Spleen (tissue), 11 donors: ENCODE results near the gene LMNB1. TPM values are rescaled to one million over a fixed set of nuclear protein-coding genes. Genes with fewer than 3 reads are reported as not detected.
"Not testable (repeated sequence)": the region's sequence is repeated elsewhere in the genome, so short reads cannot be mapped to it uniquely, and the experiment has no call there.

ENCODE experiments used
- DNase-seq: peaks from one replicate; pipeline ENCODE4 v3.0.0-alpha.2; 2020
- H3K27ac ChIP-seq, 8 donors: fragments of 200-600 bp; sonication (generic) in 7 of 8; 1 replicate in 4 of 8; 2 replicates in 4 of 8; pipeline versions ENCODE4 v1.5.0 to v1.8.0; 2016 to 2021; ENCODE audit warnings: inconsistent platforms in 4 of 8, mild to moderate bottlenecking in 4 of 8, moderate library complexity in 1 of 8
- H3K27me3 ChIP-seq, 7 donors: fragments of 200-600 bp; sonication (generic) in 6 of 7; replicated peaks in 1 of 7; 1 replicate in 4 of 7; 2 replicates in 3 of 7; pipeline versions ENCODE4 v1.5.0 to v1.8.0; 2016 to 2021; ENCODE audit warnings: inconsistent platforms in 3 of 7, mild to moderate bottlenecking in 1 of 7
- H3K36me3 ChIP-seq, 6 donors: fragments of 200-600 bp; sonication (generic) in 5 of 6; 1 replicate in 4 of 6; 2 replicates in 2 of 6; pipeline versions ENCODE4 v1.5.0 to v1.8.0; 2016 to 2021; ENCODE audit warnings: inconsistent platforms in 2 of 6
- H3K4me1 ChIP-seq, 6 donors: fragments of 200-600 bp; sonication (generic) in 5 of 6; 1 replicate in 3 of 6; 2 replicates in 3 of 6; pipeline versions ENCODE4 v1.5.0 to v1.8.0; 2016 to 2021; ENCODE audit warnings: inconsistent platforms in 3 of 6
- H3K4me3 ChIP-seq, 8 donors: fragments of 200-600 bp; sonication (generic) in 7 of 8; 1 replicate in 4 of 8; 2 replicates in 4 of 8; pipeline versions ENCODE4 v1.5.0 to v1.8.0; 2016 to 2021; ENCODE audit warnings: inconsistent platforms in 4 of 8, mild to moderate bottlenecking in 4 of 8, moderate library complexity in 2 of 8
- H3K9me3 ChIP-seq, 8 donors: fragments of 200-600 bp; sonication (generic) in 7 of 8; 1 replicate in 4 of 8; 2 replicates in 4 of 8; pipeline versions ENCODE4 v1.5.0 to v1.8.0; 2016 to 2021; ENCODE audit warnings: inconsistent platforms in 4 of 8
- POLR2A ChIP-seq, 3 donors: fragments of 450-650 bp; IDR thresholded peaks; one replicate each; pipeline ENCODE4 v1.5.1; 2017; ENCODE audit warnings: antibody characterized with exemption in 3 of 3, mild to moderate bottlenecking in 1 of 3
- POLR2AphosphoS5 ChIP-seq, 3 donors: sonication (generic); formaldehyde crosslinking; IDR thresholded peaks; one replicate each; pipeline ENCODE4 v1.5.1; 2017; ENCODE audit warnings: antibody characterized with exemption in 3 of 3
- WGBS, 5 donors: extraction: QIAGEN DNeasy Blood & Tissue Kit in 3 of 5; methylation state at CpG; one replicate each; pipeline versions ENCODE4 v1.1.5 to v1.1.7; 2013 to 2018; 5-methylcytosine and 5-hydroxymethylcytosine counted together
- intact Hi-C: fragments of 100-400 bp; cut with DNase I; formaldehyde crosslinking; loops from one replicate; pipeline ENCODE4 v1.15.0; 2023; ENCODE audit warnings: low total_unique reads
- polyA plus RNA-seq, 3 donors: library from polyadenylated mRNA; stranded (reverse); fragments of 200-250 nt; gene quantifications; one replicate each; pipeline ENCODE4 v1.2.1, GENCODE V29; 2013
- total RNA-seq, 7 donors: library from RNA; depleted of rRNA in 3 of 7; stranded (reverse); fragments of >200 nt in 3 of 7; fragmentation: NEBNext Ultra II Directional in 4 of 7; extraction: Animal tissue kit (Norgen Biotek cat#: 25700) in 4 of 7; gene quantifications; one replicate each; pipeline versions ENCODE4 v1.1.0 to v1.2.1, GENCODE V29; 2016 to 2021
- TF ChIP-seq, protein P1 (sequence below), 11 experiments: fragments of 200-600 bp in 7 of 11; fragments of 450-650 bp in 4 of 11; sonication (generic) in 4 of 11; IDR thresholded peaks in 8 of 11; conservative IDR thresholded peaks in 3 of 11; 1 replicate in 7 of 11; 2 replicates in 4 of 11; pipeline versions ENCODE4 v1.4.0 to v1.8.0; 2016 to 2021; ENCODE audit warnings: antibody characterized with exemption in 11 of 11, inconsistent platforms in 4 of 11, mild to moderate bottlenecking in 1 of 11
- donor health status: healthy with polysubstance abuse.
- donor health status: DM: no; HTN: no; CAD: no; lungs with moderate emphysema.
- donor health status: DM: no; HTN: no; CAD: no.
- donor health status: Bipolar disorder and iron deficiency.
- donor health status: healthy.
- donor health status: DM: no; HTN: no; CAD: no.
- donor health status: DM: yes; HTN: yes; CAD: no.

LMNB1 gene
- total and polyA plus RNA-seq, 10 donors = 7.5 to 68.8 (median 27.8) TPM

DNA sequence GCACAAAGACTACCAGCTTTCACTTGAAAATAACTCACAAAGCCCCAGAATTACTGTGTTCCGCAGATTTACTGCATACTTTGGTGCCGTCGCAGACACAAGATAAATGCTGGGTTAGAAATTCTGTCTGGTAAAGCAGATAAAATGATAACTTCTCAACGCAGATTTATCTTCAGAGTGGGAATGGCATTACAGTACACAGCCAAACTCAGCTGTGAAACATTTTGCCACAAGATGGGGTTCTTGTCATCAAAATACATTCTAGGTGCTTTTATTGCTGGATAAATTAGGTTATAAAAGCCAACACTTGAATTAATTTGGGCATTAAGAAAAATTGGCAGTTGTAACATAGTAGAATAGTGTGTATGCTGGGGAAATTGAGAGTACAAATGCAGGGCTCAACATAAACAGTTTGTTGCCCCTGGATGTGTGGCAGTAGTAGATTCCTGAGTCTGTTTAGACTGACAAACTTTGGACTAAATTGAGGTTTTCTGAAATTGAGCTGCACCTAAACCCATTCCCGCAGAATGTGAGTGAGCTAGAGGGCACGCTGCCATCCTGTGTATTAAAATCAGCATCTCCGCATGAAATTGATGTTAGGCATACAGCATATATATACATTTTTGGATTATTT lies 61.1 kb downstream of the LMNB1 start:
- Histone ChIP-seq H3K9me3 (no peaks in the 10 kb centered on the region), H3K27me3 (no peaks in the 10 kb centered on the region), H3K36me3 (peaks cover 0 to 63% (median 12%) of the 10 kb centered on the region in 6 donors), H3K27ac (no peak overlapping the region), H3K4me1 (no peaks in the 10 kb centered on the region), H3K4me3 (no peak overlapping the region)
- TF ChIP-seq, protein P1, sequence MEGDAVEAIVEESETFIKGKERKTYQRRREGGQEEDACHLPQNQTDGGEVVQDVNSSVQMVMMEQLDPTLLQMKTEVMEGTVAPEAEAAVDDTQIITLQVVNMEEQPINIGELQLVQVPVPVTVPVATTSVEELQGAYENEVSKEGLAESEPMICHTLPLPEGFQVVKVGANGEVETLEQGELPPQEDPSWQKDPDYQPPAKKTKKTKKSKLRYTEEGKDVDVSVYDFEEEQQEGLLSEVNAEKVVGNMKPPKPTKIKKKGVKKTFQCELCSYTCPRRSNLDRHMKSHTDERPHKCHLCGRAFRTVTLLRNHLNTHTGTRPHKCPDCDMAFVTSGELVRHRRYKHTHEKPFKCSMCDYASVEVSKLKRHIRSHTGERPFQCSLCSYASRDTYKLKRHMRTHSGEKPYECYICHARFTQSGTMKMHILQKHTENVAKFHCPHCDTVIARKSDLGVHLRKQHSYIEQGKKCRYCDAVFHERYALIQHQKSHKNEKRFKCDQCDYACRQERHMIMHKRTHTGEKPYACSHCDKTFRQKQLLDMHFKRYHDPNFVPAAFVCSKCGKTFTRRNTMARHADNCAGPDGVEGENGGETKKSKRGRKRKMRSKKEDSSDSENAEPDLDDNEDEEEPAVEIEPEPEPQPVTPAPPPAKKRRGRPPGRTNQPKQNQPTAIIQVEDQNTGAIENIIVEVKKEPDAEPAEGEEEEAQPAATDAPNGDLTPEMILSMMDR (IDR thresholded peaks at IDR 0.05 in 8 of 11, conservative IDR thresholded peaks at IDR 0.05 in 3 of 11) = peak in 8 of 11 experiments; percentile 27 to 57 (median 40)
- no peak for TF ChIP-seq POLR2A (IDR thresholded peaks at IDR 0.05)
- intact Hi-C loops = loop anchor here (10.0 kb wide), 1 partner anchor 477 kb away; no protein-coding TSS in a partner anchor
- no peak for DNase-seq
- WGBS, 5 donors = 75 to 88% (median 88%) methylated on average over 7 of the region's 7 CpGs

DNA sequence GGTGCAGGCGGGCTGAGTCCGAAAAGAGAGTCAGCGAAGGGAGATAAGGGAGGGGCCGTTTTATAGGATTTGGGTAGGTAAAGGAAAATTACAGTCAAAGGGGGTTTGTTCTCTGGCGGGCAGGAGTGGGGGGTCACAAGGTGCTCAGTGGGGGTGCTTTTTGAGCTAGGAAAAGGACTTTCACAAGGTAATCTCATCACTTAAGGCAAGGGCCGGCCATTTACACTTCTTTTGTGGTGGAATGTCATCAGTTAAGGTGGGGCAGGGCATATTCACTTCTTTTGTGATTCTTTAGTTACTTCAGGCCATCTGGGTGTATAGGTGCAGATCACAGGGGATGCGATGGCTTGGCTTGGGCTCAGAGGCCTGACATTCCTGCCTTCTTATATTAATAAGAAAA lies 62.5 kb downstream of the LMNB1 start:
- intact Hi-C loops = loop anchor here (10.0 kb wide), 1 partner anchor 475 kb away; no protein-coding TSS in a partner anchor
- not testable (repeated sequence) for H3K9me3 ChIP-seq, DNase-seq, H3K4me1 ChIP-seq, H3K27ac ChIP-seq, H3K4me3 ChIP-seq, H3K27me3 ChIP-seq
- 83 to 98% (median 89%) methylated on average over 7 of the region's 7 CpGs for WGBS, 5 donors
- peaks cover 0 to 50% (median 6%) of the 10 kb centered on the region in 6 donors for H3K36me3 ChIP-seq

DNA sequence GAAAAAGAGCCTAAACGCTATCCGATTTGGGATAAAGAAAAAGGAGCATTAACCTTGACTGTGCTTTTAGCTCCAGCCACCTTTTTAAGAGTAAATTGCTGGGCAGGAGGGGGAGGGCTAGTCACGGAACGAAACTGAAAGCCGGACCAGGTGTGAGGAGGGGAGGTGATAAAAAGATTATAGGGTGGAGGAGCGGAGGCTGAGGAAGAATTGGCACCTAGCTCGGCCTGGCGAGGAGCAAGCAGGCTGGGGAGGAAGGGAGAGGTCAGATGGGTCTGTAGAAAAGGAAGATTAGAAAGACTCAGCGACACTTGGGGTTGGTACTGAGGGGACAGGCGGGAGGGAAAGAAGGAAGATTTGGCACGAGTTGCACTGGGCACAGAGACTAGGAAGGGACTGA lies 66.4 kb downstream of the LMNB1 start:
- DNase-seq, H3K27ac ChIP-seq, H3K9me3 ChIP-seq, H3K36me3 ChIP-seq, H3K27me3 ChIP-seq, H3K4me3 ChIP-seq, intact Hi-C loops: not testable (repeated sequence)
- peaks cover 7 to 32% (median 25%) of the 10 kb centered on the region in 6 donors for H3K4me1 ChIP-seq
- WGBS, 5 donors = 81 to 86% (median 85%) methylated on average over 11 of the region's 11 CpGs

DNA sequence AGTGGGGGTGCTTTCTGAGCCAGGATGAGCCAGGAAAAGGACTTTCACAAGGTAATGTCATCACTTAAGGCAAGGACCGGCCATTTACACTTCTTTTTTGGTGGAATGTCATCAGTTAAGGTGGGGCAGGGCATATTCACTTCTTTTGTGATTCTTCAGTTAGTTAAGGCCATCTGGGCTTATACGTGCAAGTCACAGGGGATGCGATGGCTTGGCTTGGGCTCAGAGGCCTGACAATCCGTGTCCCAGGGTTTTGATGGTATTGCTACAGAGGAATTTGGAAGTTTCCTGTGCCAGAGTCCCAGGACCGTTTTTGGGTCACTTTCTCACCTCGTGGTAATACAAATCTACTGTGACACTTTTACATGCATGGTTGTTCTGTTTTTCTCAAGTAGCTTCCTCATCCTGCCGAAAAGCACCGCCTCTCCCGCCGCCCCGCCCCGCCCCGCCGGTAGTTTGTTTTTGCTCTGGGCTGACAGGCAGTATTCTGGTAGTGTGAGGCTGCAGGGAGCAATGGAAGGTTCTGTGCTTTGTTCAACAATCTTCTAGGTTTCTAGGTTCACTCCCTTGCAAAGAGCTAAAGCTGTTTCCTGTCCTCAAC lies 68.6 kb downstream of the LMNB1 start:
- peak overlapping the region in 1 of 8 donors; percentile 44 for H3K4me3 ChIP-seq
- H3K9me3 ChIP-seq, intact Hi-C loops, H3K27me3 ChIP-seq, H3K36me3 ChIP-seq: not testable (repeated sequence)
- H3K27ac ChIP-seq = peak overlapping the region; percentile 63 to 88 (median 84)
- H3K4me1 ChIP-seq = peaks cover 11 to 45% (median 36%) of the 10 kb centered on the region in 6 donors
- WGBS, 5 donors = 11 to 17% (median 15%) methylated on average over 14 of the region's 14 CpGs
- peak in 1 of 3 donors; percentile 22 for TF ChIP-seq POLR2AphosphoS5 (IDR thresholded peaks at IDR 0.05)
- peak; percentile 96 for DNase-seq

DNA sequence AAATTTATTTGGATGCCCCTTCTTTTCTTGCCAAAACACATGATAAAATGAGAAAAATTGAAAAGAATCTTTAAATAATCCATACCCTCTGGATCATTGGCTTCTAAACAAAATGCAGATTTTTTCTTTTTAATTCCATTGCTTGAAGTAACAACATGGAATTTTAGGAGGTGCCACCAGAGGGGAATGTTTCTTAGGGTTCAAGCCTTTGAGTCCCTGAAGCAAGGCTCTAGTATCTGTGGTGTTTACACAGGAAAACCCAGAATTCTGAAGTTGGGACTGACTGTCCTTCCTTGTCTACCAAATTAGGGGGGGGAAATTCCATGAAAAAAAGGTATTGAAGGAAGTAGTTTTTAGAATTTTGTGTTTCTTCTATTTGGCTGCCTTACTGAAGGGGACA lies 69.4 kb downstream of the LMNB1 start:
- Histone ChIP-seq H3K27me3 (no peaks in the 10 kb centered on the region), H3K9me3 (no peaks in the 10 kb centered on the region), H3K27ac (peak overlapping the region in 7 of 8 donors; percentile 9 to 88 (median 85)), H3K4me1 (peaks cover 11 to 50% (median 37%) of the 10 kb centered on the region in 6 donors), H3K4me3 (no peak overlapping the region), H3K36me3 (no peaks in the 10 kb centered on the region)
- no peak for DNase-seq
- no peak for TF ChIP-seq POLR2A (IDR thresholded peaks at IDR 0.05)
- intact Hi-C loops = no loop called here

DNA sequence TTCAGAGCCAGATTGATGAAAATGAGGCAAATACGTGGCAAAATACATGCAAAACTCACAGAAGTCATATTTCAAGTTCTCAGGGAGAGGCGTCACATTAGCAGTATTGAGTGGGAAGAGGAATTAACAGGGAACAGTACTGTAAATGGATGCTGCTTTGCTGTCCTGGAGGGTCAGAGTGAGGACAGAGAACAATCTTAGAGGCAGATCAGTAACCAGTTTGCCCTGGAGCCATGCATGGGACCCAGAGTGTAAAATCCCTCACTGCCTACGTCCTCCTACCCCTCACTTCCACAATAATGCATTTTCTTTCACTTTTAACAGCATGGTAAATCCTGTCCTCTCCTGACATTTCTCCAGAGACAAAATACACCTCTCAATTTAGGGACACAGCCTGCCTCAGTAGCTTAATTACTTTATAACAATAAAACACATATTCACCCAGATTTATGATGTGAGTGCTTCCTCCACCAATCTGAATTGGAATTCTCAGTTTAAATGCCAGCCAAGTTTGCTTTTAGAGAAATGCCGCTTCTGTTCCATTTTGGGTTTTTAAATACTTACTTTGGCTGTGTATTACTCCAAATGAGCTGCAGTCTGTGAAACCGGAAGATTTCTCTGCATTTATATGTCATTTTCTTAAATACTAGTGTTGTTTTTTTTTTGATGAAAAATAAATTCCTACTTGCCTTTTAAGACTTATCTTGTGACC lies 70.0 kb downstream of the LMNB1 start:
- H3K36me3 ChIP-seq = no peaks in the 10 kb centered on the region
- no peaks in the 10 kb centered on the region for H3K9me3 ChIP-seq
- H3K4me3 ChIP-seq = no peak overlapping the region
- H3K27me3 ChIP-seq = no peaks in the 10 kb centered on the region
- TF ChIP-seq POLR2AphosphoS5 (IDR thresholded peaks at IDR 0.05) = no peak
- no peak for TF ChIP-seq POLR2A (IDR thresholded peaks at IDR 0.05)
- TF ChIP-seq, protein P1 (IDR thresholded peaks at IDR 0.05 in 8 of 11, conservative IDR thresholded peaks at IDR 0.05 in 3 of 11) = no peak
- no peak for DNase-seq
- peaks cover 11 to 56% (median 42%) of the 10 kb centered on the region in 6 donors for H3K4me1 ChIP-seq
- WGBS, 5 donors = 75 to 88% (median 86%) methylated on average over 5 of the region's 5 CpGs
- peak overlapping the region in 7 of 8 donors; percentile 9 to 88 (median 53) for H3K27ac ChIP-seq
- intact Hi-C loops = no loop called here
